ENCODE data around the gene KYNU. TPM values are rescaled to one million over a fixed set of nuclear protein-coding genes. Genes with fewer than 3 reads are reported as not detected.

KYNU gene
- total and polyA plus RNA-seq, 2 of the 13 experiments (the other 11 are each of a cell fraction or from before 2014, with no cell fraction given), result 21.9 to 68.6 TPM

GRCh38 chr2:142873831-142874287 is 3.6 kb upstream of the KYNU start:
- ATAC-seq (no peak), DNase-seq (ENCODE audit: low spot score) (no peak), FAIRE-seq (no peak)
- no peaks in the 10 kb centered on the region for H4K20me1 ChIP-seq (ENCODE audit: insufficient read depth, low read length)
- no peak overlapping the region for H2AFZ ChIP-seq (ENCODE audit: low read length)
- H3K4me2 ChIP-seq (ENCODE audit: low read depth, low read length), result peak overlapping the region; percentile 10; the same call in 1 of the 2 replicates
- H3K36me3 ChIP-seq (replicated peaks in 1 of 2; ENCODE audit: control insufficient read depth in 1 of 2, insufficient read depth in 2 of 2, low read length in 2 of 2), result no peaks in the 10 kb centered on the region
- H3K4me3 ChIP-seq (replicated peaks in 1 of 3; ENCODE audit: insufficient read depth in 1 of 3, low read depth in 2 of 3, low read length in 3 of 3), result no peak overlapping the region
- H3K9ac ChIP-seq (ENCODE audit: insufficient read depth, low read depth, low read length), result peak overlapping the region; percentile 30; the same call in 1 of the 2 replicates
- no peaks in the 10 kb centered on the region for H3K9me3 ChIP-seq (ENCODE audit: low read length)
- no peaks in the 10 kb centered on the region for H3K27me3 ChIP-seq (ENCODE audit: control insufficient read depth in 1 of 2, insufficient read depth in 2 of 2, low read length in 2 of 2)
- intact Hi-C loops (cut with micrococcal nuclease; ENCODE audit: unreplicated experiment), result loop anchor here (1.0 to 2.0 kb wide), 2 partner anchors 11 to 59 kb away; no protein-coding TSS in a partner anchor
- BruUV-seq (replicated peaks), result no TSS peak
- WGBS (ENCODE audit: low lambda C conversion rate), result 98% methylated on average over 1 of the region's 1 CpG
- in situ Hi-C loops (cut with HindIII; ENCODE audit: extremely low pct_ligation_motif_present, low pct_unique_long_range_greater_than_20kb), result no loop called here
- POLR2A ChIA-PET, result interaction anchor here (1.1 to 2.1 kb wide), 4 partner anchors 10 to 78 kb away, joined by 6 to 21 read pairs (median 12); no protein-coding TSS in a partner anchor
- H3K27ac ChIP-seq (ENCODE audit: extremely low read length, insufficient read depth, low read length), result peak overlapping the region; percentile 57
- peaks cover 7% of the 10 kb centered on the region for H3K79me2 ChIP-seq (ENCODE audit: insufficient read depth, low read length)
- CTCF ChIA-PET (ENCODE audit: low intra/inter-chr PET ratio, low total read pairs), result no interaction called here
- H3K4me1 ChIP-seq (ENCODE audit: insufficient read depth, low read length), result peaks cover 71% of the 10 kb centered on the region
- 0 out of 2 replicates have a peak, but pooled peaks have one; percentile 24 for TF ChIP-seq IKZF1 (IDR thresholded peaks at IDR 0.05)
- no peak for TF ChIP-seq IKZF5 (CRISPR knock-in tag; IDR thresholded peaks at IDR 0.05)
- 0 out of 2 replicates have a peak, but pooled peaks have one; percentile 11 for TF ChIP-seq PLRG1 (conservative IDR thresholded peaks at IDR 0.05)
- TF ChIP-seq ZNF512 (CRISPR knock-in tag; IDR thresholded peaks at IDR 0.05), result peak; percentile 46; the same call in 1 of the 2 replicates
- no peak for TF ChIP-seq ZNF563 (CRISPR knock-in tag; IDR thresholded peaks at IDR 0.05)
- TF ChIP-seq ZNF292 (CRISPR knock-in tag; IDR thresholded peaks at IDR 0.05; ENCODE audit: borderline replicate concordance, low read depth), result no peak
- peak; percentile 15; the same call in 1 of the 2 replicates for TF ChIP-seq ZBTB40 (IDR thresholded peaks at IDR 0.05)
- no peak for TF ChIP-seq ZBTB40 (CRISPR knock-in tag; IDR thresholded peaks at IDR 0.05)

Measured in HepG2 (cell line).